Activated naive CD4-positive, alpha-beta T cell treated with anti-CD3 and anti-CD28 coated beads for 36 hours (primary cell): Measurements from ENCODE around the gene CADPS2. TPM values are rescaled to one million over a fixed set of nuclear protein-coding genes. Genes with fewer than 3 reads are reported as not detected.

ENCODE experiments used
- CTCF ChIA-PET: fragments of 350-600 bp; sonication (Branson Sonifier 250); formaldehyde crosslinking; loops from one replicate; lab custom pipeline; 2021; ENCODE audit warnings: antibody characterized with exemption; lab: Charles Lee
- DNase-seq: peaks from one replicate; pipeline ENCODE4 v3.0.0-alpha.2; 2020
- H3K27ac Mint-ChIP-seq: one replicate; pipeline ENCODE4 v1.8.0; 2021; ENCODE audit warnings: mild to moderate bottlenecking, mixed read lengths
- H3K27me3 Mint-ChIP-seq: one replicate; pipeline ENCODE4 v1.8.0; 2021; ENCODE audit warnings: low read depth, mixed read lengths
- H3K36me3 Mint-ChIP-seq: one replicate; pipeline ENCODE4 v1.8.0; 2021; ENCODE audit warnings: low read depth, mixed read lengths
- H3K4me1 Mint-ChIP-seq: one replicate; pipeline ENCODE4 v1.8.0; 2021; ENCODE audit warnings: low read depth, mixed read lengths
- H3K4me3 Mint-ChIP-seq: one replicate; pipeline ENCODE4 v1.8.0; 2021; ENCODE audit warnings: mild to moderate bottlenecking, moderate library complexity, mixed read lengths
- H3K9me3 Mint-ChIP-seq: one replicate; pipeline ENCODE4 v1.8.0; 2021; ENCODE audit warnings: mixed read lengths
- intact Hi-C: fragments of 100-400 bp; cut with micrococcal nuclease; formaldehyde crosslinking; loops from one replicate; pipeline ENCODE4 v1.15.1; 2023
- total RNA-seq, 2 experiments: library from RNA; stranded (reverse); gene quantifications; one replicate each; pipeline ENCODE4 v1.2.3, GENCODE V29; 2021

The CADPS2 gene
- total RNA-seq, 2 experiments from 2014 or later: not detected

GRCh38 chr7:122885583-122886356 lies 490 bp downstream of the CADPS2 start:
- H3K4me1 Mint-ChIP-seq: peaks cover 9% of the 10 kb centered on the region
- H3K4me3 Mint-ChIP-seq: peak overlapping the region; percentile 18
- intact Hi-C loops: loop anchor here (1.0 kb wide), 1 partner anchor 269 kb away; no protein-coding TSS in a partner anchor
- H3K36me3 Mint-ChIP-seq: no peaks in the 10 kb centered on the region
- DNase-seq: no peak
- H3K9me3 Mint-ChIP-seq: no peaks in the 10 kb centered on the region
- no peak overlapping the region for H3K27ac Mint-ChIP-seq
- peaks cover 57% of the 10 kb centered on the region for H3K27me3 Mint-ChIP-seq
- CTCF ChIA-PET: no interaction called here

GRCh38 chr7:122884186-122884585 lies 2.1 kb downstream of the CADPS2 start:
- H3K27ac Mint-ChIP-seq: no peak overlapping the region
- peaks cover 9% of the 10 kb centered on the region for H3K4me1 Mint-ChIP-seq
- intact Hi-C loops: no loop called here
- CTCF ChIA-PET: no interaction called here
- no peak for DNase-seq
- H3K36me3 Mint-ChIP-seq: no peaks in the 10 kb centered on the region
- peaks cover 49% of the 10 kb centered on the region for H3K27me3 Mint-ChIP-seq
- H3K4me3 Mint-ChIP-seq: no peak overlapping the region
- no peaks in the 10 kb centered on the region for H3K9me3 Mint-ChIP-seq

GRCh38 chr7:122883049-122883680 lies 3.1 kb downstream of the CADPS2 start:
- peaks cover 9% of the 10 kb centered on the region for H3K4me1 Mint-ChIP-seq
- intact Hi-C loops: no loop called here
- CTCF ChIA-PET: no interaction called here
- DNase-seq: no peak
- H3K9me3 Mint-ChIP-seq: no peaks in the 10 kb centered on the region
- no peak overlapping the region for H3K27ac Mint-ChIP-seq
- no peaks in the 10 kb centered on the region for H3K36me3 Mint-ChIP-seq
- H3K4me3 Mint-ChIP-seq: no peak overlapping the region
- peaks cover 44% of the 10 kb centered on the region for H3K27me3 Mint-ChIP-seq

- no peak for DNase-seq
- intact Hi-C loops: no loop called here
- CTCF ChIA-PET: no interaction called here
- no peaks in the 10 kb centered on the region for H3K36me3 Mint-ChIP-seq
- no peak overlapping the region for H3K4me3 Mint-ChIP-seq
- no peak overlapping the region for H3K27ac Mint-ChIP-seq
- H3K27me3 Mint-ChIP-seq: peaks cover 31% of the 10 kb centered on the region
- H3K4me1 Mint-ChIP-seq: peaks cover 5% of the 10 kb centered on the region
- no peaks in the 10 kb centered on the region for H3K9me3 Mint-ChIP-seq
Measured at GRCh38 chr7:122881324-122881723, 4.9 kb downstream of the CADPS2 start.

- no peak overlapping the region for H3K27ac Mint-ChIP-seq
- DNase-seq: no peak
- CTCF ChIA-PET: no interaction called here
Measured at GRCh38 chr7:122869260-122869659, 17.0 kb downstream of the CADPS2 start.

GRCh38 chr7:122867471-122867980 lies 18.7 kb downstream of the CADPS2 start:
- CTCF ChIA-PET: no interaction called here
- intact Hi-C loops: no loop called here
- peaks cover 21% of the 10 kb centered on the region for H3K9me3 Mint-ChIP-seq

More at GRCh38 chr7:122869260-122869659, 17.0 kb downstream of the CADPS2 start:
- Mint-ChIP-seq H3K4me1 (no peaks in the 10 kb centered on the region), H3K27me3 (no peaks in the 10 kb centered on the region), H3K9me3 (peaks cover 24% of the 10 kb centered on the region), H3K36me3 (peaks cover 2% of the 10 kb centered on the region), H3K4me3 (no peak overlapping the region)
- intact Hi-C loops: no loop called here

GRCh38 chr7:122864838-122865237 lies 21.4 kb downstream of the CADPS2 start:
- CTCF ChIA-PET: no interaction called here
- Mint-ChIP-seq H3K36me3 (peaks cover 2% of the 10 kb centered on the region), H3K4me1 (no peaks in the 10 kb centered on the region), H3K4me3 (no peak overlapping the region), H3K27me3 (no peaks in the 10 kb centered on the region), H3K27ac (no peak overlapping the region), H3K9me3 (peaks cover 18% of the 10 kb centered on the region)
- DNase-seq: no peak
- intact Hi-C loops: no loop called here

More at GRCh38 chr7:122867471-122867980, 18.7 kb downstream of the CADPS2 start:
- Mint-ChIP-seq H3K4me1 (no peaks in the 10 kb centered on the region), H3K27ac (no peak overlapping the region), H3K4me3 (no peak overlapping the region), H3K36me3 (peaks cover 2% of the 10 kb centered on the region), H3K27me3 (no peaks in the 10 kb centered on the region)
- DNase-seq: no peak

GRCh38 chr7:122864016-122864415 lies 22.2 kb downstream of the CADPS2 start:
- H3K4me3 Mint-ChIP-seq: no peak overlapping the region
- H3K27me3 Mint-ChIP-seq: no peaks in the 10 kb centered on the region
- H3K4me1 Mint-ChIP-seq: no peaks in the 10 kb centered on the region
- no peak overlapping the region for H3K27ac Mint-ChIP-seq
- CTCF ChIA-PET: no interaction called here
- no peak for DNase-seq
- H3K9me3 Mint-ChIP-seq: peaks cover 11% of the 10 kb centered on the region
- peaks cover 2% of the 10 kb centered on the region for H3K36me3 Mint-ChIP-seq
- intact Hi-C loops: no loop called here

- no peaks in the 10 kb centered on the region for H3K27me3 Mint-ChIP-seq
- H3K36me3 Mint-ChIP-seq: no peaks in the 10 kb centered on the region
- H3K9me3 Mint-ChIP-seq: peaks cover 2% of the 10 kb centered on the region
- DNase-seq: no peak
- H3K4me3 Mint-ChIP-seq: no peak overlapping the region
- H3K4me1 Mint-ChIP-seq: no peaks in the 10 kb centered on the region
- CTCF ChIA-PET: no interaction called here
- intact Hi-C loops: no loop called here
- no peak overlapping the region for H3K27ac Mint-ChIP-seq
Measured at GRCh38 chr7:122858320-122858719, 27.9 kb downstream of the CADPS2 start.

GRCh38 chr7:122850528-122850927 lies 35.7 kb downstream of the CADPS2 start:
- Mint-ChIP-seq H3K9me3 (peaks cover 3% of the 10 kb centered on the region), H3K27ac (no peak overlapping the region), H3K27me3 (peaks cover 1% of the 10 kb centered on the region), H3K4me3 (no peak overlapping the region), H3K36me3 (no peaks in the 10 kb centered on the region), H3K4me1 (no peaks in the 10 kb centered on the region)
- DNase-seq: no peak
- intact Hi-C loops: no loop called here
- CTCF ChIA-PET: no interaction called here

- H3K36me3 Mint-ChIP-seq: no peaks in the 10 kb centered on the region
- DNase-seq: no peak
- CTCF ChIA-PET: no interaction called here
- no peaks in the 10 kb centered on the region for H3K4me1 Mint-ChIP-seq
- H3K9me3 Mint-ChIP-seq: peaks cover 3% of the 10 kb centered on the region
- H3K27me3 Mint-ChIP-seq: peaks cover 1% of the 10 kb centered on the region
- H3K27ac Mint-ChIP-seq: no peak overlapping the region
- intact Hi-C loops: no loop called here
- H3K4me3 Mint-ChIP-seq: no peak overlapping the region
Measured at GRCh38 chr7:122849957-122850328, 36.3 kb downstream of the CADPS2 start.

- CTCF ChIA-PET: no interaction called here
- intact Hi-C loops: no loop called here
- DNase-seq: no peak
- Mint-ChIP-seq H3K4me1 (no peaks in the 10 kb centered on the region), H3K36me3 (no peaks in the 10 kb centered on the region), H3K27ac (no peak overlapping the region), H3K9me3 (peaks cover 3% of the 10 kb centered on the region), H3K27me3 (peaks cover 1% of the 10 kb centered on the region), H3K4me3 (no peak overlapping the region)
Measured at GRCh38 chr7:122849322-122849956, 36.8 kb downstream of the CADPS2 start.
